ENCODE results near the gene PRKG1.

Gene PRKG1

DNA sequence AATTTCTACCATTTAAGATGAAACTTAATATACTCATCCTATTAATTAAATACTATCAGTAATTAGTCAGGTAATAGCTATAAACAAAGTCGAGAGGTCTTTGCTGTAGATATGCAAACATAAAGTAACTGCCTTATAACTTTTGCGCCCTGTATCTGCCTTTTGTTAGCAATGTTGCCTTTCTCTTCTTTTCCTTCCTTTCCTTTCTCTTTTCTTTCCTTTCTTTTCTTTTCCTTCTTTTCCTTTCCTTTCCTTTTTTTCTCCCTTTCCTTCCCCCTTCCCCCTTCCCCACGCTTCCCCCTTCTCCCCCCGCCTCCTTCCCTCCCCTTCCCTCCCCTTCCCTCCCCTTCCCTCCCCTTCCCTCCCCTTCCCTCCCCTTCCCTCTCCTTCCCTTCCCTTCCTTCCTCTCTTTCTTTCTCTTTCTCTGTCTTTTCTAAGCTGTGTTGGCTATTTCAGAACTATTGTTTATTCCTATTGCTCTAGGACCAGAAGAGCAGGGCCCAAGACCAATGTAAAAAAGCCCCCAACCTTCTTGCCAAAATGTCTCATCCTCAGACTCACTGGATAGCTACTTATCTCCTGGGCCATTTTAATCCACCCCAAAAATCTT lies 1174.5 kb downstream of the PRKG1 start:
- no peak for DNase-seq (ENCODE audit: low read depth, low spot score)

DNA sequence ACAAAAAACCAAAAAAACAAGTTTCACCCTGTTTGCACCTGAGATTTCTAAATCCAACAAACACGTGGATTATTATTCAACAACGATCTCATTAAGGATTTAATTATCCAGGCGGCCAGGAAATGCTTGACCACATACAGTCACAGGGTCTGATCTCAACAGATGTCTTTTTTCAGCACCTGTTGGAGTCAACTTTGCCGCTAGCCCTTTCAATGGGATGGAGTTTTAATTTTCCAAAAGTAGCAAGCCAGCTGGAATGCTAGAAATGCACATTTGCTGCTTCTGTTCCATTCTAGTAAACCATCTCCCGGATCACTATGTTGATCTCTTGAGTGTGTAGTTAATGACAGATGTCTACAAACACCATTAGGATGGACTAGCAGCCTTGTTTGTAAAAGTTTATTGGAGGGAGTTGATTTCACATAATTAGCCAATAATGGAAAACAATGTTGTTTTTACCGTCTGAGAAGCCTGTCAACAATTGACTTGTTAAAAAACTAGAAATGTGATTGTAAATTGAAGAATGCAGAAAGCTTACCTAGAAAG lies 1175.6 kb downstream of the PRKG1 start:
- no peak for DNase-seq (ENCODE audit: low read depth, low spot score)

- no peak for DNase-seq (ENCODE audit: low read depth, low spot score)
Observed at GRCh38 chr10:52250510-52250909, 1176.2 kb downstream of the PRKG1 start.

DNA sequence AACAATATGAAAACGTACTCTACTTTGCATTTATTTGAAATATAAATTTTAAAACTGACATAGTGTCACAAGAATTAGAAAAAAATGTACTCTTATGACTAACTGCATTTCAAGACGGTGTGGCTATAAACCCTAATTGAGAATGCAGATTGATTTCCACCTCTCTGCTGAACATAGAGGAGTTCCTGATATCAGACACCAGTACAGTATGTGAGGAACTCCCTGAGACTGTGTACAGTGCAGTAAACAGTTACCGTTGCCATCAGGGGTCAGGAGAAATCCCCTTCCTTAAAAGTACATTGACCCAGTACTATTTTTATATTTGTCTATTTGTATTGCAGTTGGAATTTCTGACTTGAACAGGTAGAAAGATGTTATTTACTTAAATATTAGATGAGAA lies 1178.0 kb downstream of the PRKG1 start:
- DNase-seq (ENCODE audit: low read depth, low spot score) = no peak

DNA sequence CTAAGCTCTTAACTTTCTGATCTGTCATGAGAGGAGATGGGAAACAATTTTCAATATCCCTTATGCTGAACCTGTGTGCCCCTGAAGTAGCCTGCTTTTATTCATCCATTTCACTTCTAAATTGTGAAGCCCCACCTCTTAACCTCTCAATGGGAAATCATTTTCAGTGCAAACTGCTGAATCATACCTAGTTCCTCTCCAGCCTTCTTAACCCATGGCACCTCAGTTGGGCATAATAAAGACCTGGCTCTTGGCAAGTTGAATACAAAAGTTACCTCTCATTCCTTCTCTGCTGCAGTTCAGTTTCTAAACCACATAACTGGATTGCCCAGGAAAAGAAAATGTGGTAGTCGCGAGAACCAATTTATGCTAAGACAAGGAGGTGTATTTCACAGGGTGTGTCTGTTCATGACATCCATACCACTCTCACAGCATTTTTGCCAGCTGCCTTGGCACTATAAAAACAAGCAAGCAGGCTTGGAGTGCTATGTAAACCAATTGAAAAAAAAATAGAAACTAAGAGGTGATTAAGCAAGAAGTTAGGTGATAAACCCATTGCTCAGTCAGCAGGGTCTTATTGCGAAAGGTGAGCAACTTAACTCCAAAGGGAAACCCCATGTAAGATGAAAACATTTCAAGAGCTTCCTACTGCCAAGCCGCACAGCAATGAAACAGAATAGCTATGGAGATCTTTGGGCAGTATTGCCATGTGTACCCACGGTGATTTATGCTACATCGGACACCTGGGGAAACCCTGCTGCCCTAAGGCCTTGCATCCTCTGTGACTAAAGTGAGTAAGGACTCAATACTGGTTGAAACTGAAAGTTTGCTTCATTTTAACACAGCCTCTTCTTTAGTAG lies 1182.8 kb downstream of the PRKG1 start:
- no peak for DNase-seq (ENCODE audit: low read depth, low spot score)

DNA sequence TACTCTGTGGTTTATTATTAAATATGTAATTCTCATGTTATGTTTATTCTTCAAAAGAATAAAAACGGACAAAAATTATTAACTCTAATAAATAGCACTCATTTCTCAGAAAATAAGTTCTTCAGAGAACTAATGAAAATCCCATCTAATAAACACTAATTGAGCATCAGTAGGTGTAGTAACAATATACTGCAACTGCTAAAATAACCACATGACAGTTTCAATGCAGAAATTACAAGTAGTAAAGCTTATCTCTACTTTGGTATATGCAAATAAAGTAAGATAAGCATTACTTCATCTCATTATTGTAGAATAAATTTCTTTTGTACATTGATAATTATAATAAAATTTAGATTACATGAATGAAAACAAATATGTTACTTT lies 1183.4 kb downstream of the PRKG1 start:
- DNase-seq (ENCODE audit: low read depth, low spot score) = no peak

- no peak for DNase-seq (ENCODE audit: low read depth, low spot score)
Observed at GRCh38 chr10:52258799-52259425, 1184.6 kb downstream of the PRKG1 start.

- DNase-seq (ENCODE audit: low read depth, low spot score) = no peak
Observed at GRCh38 chr10:52259426-52259812, 1185.1 kb downstream of the PRKG1 start.

DNA sequence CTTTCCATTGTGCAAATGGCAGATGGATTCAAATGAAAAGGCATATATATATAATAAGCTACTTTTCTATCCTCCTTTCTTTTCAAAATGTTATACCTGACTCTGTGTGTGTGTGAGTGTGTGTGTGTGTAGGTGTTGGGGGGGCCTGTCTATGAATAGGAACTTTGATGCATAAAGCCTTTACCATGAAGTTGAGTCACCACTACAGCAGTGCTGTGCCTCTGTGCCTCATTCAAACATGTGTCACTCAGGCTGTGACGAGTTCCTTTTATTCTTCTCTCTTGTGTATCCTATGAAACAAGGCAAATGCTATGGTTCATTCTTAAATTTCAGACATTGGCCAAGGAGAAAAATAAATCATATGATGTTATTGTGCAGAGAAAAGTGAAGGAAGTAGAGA lies 1187.1 kb downstream of the PRKG1 start:
- DNase-seq (ENCODE audit: low read depth, low spot score) = no peak

- no peak for DNase-seq (ENCODE audit: low read depth, low spot score)
Observed at GRCh38 chr10:52265131-52265926, 1191.0 kb downstream of the PRKG1 start.

DNA sequence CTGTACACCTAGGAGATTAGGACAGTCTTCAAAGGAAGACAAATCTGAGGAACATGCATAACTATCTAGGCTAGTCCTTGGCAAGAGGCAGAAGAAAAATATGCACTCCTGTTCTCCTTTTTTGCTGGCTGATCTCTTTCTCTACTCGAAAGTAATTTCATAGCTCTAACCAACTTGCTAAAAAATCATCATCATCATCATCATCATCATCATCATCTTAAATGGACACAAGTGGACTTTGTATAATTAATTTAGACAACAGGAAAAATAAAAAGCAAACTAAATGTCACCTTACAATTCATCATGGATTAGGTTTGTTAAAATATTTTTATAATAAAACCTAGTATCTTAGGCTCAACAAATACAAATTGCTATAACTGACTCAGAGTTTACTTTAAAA lies 1192.6 kb downstream of the PRKG1 start:
- DNase-seq (ENCODE audit: low read depth, low spot score) = no peak

DNA sequence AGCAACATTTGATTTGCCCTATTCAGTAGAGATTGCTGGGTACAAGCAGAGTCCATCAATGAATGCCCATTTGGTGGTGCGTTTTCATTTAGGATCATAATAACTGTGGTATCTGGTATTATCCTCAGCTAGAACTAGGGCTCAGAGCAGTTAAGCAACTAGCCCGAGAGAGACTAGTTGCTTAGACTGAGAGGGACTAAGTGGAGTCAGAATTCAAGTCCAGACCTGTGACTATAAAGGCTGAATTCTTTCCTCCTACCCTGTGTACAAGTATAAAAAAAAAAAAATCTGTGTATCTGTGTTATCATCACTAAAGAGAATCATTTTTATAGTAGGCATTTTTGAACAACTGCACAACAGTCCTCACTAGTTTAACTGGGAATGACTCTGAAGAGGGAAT lies 1194.5 kb downstream of the PRKG1 start:
- no peak for DNase-seq (ENCODE audit: low read depth, low spot score)

DNA sequence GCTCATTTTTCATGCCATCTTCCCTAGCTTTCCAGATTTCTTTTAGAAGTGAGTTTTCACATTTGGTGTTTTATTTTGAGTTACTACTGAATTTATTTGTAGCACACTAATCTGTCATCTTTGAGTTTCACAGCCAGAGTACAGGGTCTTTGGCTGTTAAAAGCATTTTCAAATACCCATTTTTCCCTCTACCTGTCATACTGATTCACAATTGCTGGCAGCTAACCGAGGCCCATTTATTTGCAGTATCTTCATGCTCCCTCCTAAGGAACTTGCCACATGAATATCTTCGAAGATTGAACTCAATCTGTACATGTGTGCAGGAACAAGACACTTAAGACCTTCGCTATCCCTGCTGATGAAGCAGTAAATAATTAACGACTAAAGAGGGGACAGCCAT lies 1194.9 kb downstream of the PRKG1 start:
- no peak for DNase-seq (ENCODE audit: low read depth, low spot score)

DNA sequence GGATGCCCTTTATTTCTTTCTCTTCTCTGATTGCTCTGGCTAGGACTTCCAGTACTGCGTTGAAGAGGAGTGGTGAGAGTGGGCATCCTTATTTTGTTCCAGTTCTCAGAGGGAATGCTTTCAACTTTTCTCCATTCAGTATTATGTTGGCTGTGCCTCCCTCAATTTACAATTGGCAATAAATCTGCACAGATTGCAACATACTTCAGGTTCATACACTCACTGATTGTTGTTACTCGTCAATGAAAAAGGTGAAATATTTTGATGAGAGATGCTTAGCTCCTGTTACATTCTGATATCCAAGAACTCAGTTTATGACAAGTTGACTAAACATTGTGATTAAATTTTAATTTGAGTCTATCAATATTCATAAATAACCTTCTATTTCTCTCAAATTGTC lies 1201.9 kb downstream of the PRKG1 start:
- no peak for DNase-seq (ENCODE audit: low read depth, low spot score)

- no peak for DNase-seq (ENCODE audit: low read depth, low spot score)
Observed at GRCh38 chr10:52276986-52277385, 1202.7 kb downstream of the PRKG1 start.

GRCh38 chr10:52279546-52279945 lies 1205.3 kb downstream of the PRKG1 start:
- DNase-seq (ENCODE audit: low read depth, low spot score) = no peak

GRCh38 chr10:52280051-52280450 lies 1205.8 kb downstream of the PRKG1 start:
- DNase-seq (ENCODE audit: low read depth, low spot score) = no peak

GRCh38 chr10:52283174-52283573 lies 1208.9 kb downstream of the PRKG1 start:
- DNase-seq (ENCODE audit: low read depth, low spot score) = no peak

DNA sequence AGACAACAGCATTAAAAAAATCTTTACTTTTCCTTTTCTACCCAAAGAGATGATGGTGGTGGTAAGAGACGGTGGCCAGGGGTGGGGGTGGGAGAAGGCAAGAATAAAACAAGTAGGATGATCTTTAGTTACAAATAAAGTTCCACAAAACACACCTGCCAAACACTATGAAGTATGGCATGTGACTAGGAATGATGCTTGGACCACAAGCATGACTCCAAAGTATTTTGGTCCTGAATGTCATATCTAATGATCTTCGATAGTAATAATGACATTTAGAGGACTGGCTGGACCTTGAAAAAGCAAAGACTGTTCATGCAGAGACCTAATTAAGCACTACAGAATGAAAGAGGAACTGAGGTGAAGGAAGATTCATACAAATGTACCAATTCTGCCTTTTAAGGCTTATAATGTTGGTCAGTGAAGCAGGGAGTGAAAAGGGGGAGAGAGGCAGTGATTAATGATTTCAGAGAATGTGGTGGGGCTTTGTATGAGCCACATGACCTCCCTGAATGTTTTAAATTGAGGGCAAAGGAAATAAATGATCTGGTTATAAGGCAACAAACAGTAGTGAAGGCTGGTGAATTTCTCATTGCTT lies 1210.2 kb downstream of the PRKG1 start:
- no peak for DNase-seq (ENCODE audit: low read depth, low spot score)

DNA sequence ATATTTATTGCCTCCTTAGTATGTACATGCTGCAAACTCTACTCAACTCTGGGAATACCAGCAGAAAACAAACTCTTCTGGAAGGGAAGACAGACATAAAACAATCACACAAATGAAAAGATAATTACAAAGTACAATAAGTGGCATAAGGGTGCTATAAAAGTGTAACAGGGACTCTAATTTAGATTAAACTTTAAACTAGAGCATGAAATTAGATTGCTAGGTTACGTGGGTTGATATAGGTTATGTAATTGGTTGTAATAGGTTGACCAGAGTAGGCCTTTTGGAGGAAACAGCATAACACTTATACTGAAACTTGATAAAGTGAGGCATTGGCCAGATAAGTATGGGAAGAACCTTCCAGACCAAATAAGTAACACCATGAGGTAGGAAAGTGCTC lies 1213.6 kb downstream of the PRKG1 start:
- no peak for DNase-seq (ENCODE audit: low read depth, low spot score)

DNA sequence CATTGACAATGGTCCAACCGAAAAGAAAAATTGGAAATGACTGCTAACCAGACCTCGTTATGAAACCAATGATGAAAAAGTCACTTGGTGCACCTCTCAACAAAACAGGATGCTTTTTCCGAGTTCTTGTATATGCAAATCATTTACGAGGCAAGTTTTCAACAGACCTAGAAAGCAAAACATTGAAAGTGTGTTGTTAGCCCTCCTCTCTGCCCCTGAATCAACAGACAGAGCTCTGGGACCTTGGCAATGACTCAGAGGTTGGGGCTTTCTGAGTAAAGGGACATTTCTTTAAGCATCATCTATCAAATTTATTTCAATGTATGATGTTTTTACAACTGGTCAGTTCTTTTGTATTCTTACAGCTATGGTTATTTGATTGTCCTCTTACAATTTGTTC lies 1223.5 kb downstream of the PRKG1 start:
- no peak for DNase-seq (ENCODE audit: low read depth, low spot score)
